H9 (cell line): Measurements from ENCODE around the gene SLAMF6. TPM values are rescaled to one million over a fixed set of nuclear protein-coding genes. Genes with fewer than 3 reads are reported as not detected.

Experiments
- DNase-seq: peaks from one replicate; pipeline ENCODE4 v3.0.0-alpha.2; 2017
- H2AFZ ChIP-seq: one replicate; pipeline ENCODE4 v1.6.1; 2013; ENCODE audit warnings: mild to moderate bottlenecking, low read length, control low read depth, moderate library complexity
- H2AK5ac ChIP-seq: 2 replicates; pipeline ENCODE4 v1.6.1; 2013; ENCODE audit warnings: low read length, control low read depth, mixed read lengths; ENCODE audit not compliant: insufficient read length
- H2BK120ac ChIP-seq: one replicate; pipeline ENCODE4 v1.6.1; 2013; ENCODE audit warnings: low read depth, mild to moderate bottlenecking, low read length, control low read depth, inconsistent platforms; ENCODE audit not compliant: poor library complexity, severe bottlenecking
- H2BK12ac ChIP-seq: 2 replicates; pipeline ENCODE4 v1.6.1; 2013; ENCODE audit warnings: low read length, control low read depth, mixed read lengths, low read depth; ENCODE audit not compliant: insufficient read length
- H2BK15ac ChIP-seq: 2 replicates; pipeline ENCODE4 v1.6.1; 2013; ENCODE audit warnings: low read depth, low read length, control low read depth
- H2BK20ac ChIP-seq: one replicate; pipeline ENCODE4 v1.6.1; 2013; ENCODE audit warnings: low read depth, mild to moderate bottlenecking, low read length, control low read depth, inconsistent platforms; ENCODE audit not compliant: poor library complexity, severe bottlenecking
- H2BK5ac ChIP-seq: 2 replicates; pipeline ENCODE4 v1.6.1; 2013; ENCODE audit warnings: low read length, control low read depth, mixed read lengths; ENCODE audit not compliant: insufficient read length
- H3K14ac ChIP-seq: 2 replicates; pipeline ENCODE4 v1.6.1; 2013; ENCODE audit warnings: low read length, control low read depth; ENCODE audit not compliant: insufficient read depth
- H3K18ac ChIP-seq: 2 replicates; pipeline ENCODE4 v1.6.1; 2013; ENCODE audit warnings: low read depth, mild to moderate bottlenecking, mixed read lengths, low read length, control low read depth; ENCODE audit not compliant: insufficient read length
- H3K23ac ChIP-seq: 2 replicates; pipeline ENCODE4 v1.6.1; 2013; ENCODE audit warnings: low read length, control low read depth, mixed read lengths, low read depth; ENCODE audit not compliant: insufficient read length
- H3K23me2 ChIP-seq: 2 replicates; pipeline ENCODE4 v1.6.1; 2013; ENCODE audit warnings: low read depth, mild to moderate bottlenecking, mixed read lengths, low read length, control low read depth; ENCODE audit not compliant: insufficient read length, poor library complexity, severe bottlenecking
- H3K27ac ChIP-seq: 2 replicates; pipeline ENCODE4 v1.5.1; 2013; ENCODE audit warnings: low read length, control low read depth, mixed read lengths, low read depth; ENCODE audit not compliant: insufficient read length
- H3K27me3 ChIP-seq: 2 replicates; pipeline ENCODE4 v1.6.1; 2013; ENCODE audit warnings: low read length, control low read depth, inconsistent platforms; ENCODE audit not compliant: insufficient read depth
- H3K4ac ChIP-seq: 2 replicates; pipeline ENCODE4 v1.6.1; 2013; ENCODE audit warnings: low read depth, mild to moderate bottlenecking, control low read depth, inconsistent platforms, low read length, moderate library complexity
- H3K4me1 ChIP-seq: 2 replicates; pipeline ENCODE4 v1.6.1; 2013; ENCODE audit warnings: low read length, control low read depth, inconsistent platforms; ENCODE audit not compliant: insufficient read depth
- H3K4me2 ChIP-seq: 2 replicates; pipeline ENCODE4 v1.6.1; 2013; ENCODE audit warnings: low read length, control low read depth, mixed read lengths; ENCODE audit not compliant: insufficient read length, insufficient read depth
- H3K56ac ChIP-seq: 2 replicates; pipeline ENCODE4 v1.6.1; 2013; ENCODE audit warnings: low read depth, mild to moderate bottlenecking, mixed read lengths, low read length, control low read depth; ENCODE audit not compliant: insufficient read length
- H3K79me1 ChIP-seq: 2 replicates; pipeline ENCODE4 v1.6.1; 2013; ENCODE audit warnings: low read depth, mild to moderate bottlenecking, moderate library complexity, low read length, control low read depth, inconsistent platforms; ENCODE audit not compliant: insufficient read depth, poor library complexity, severe bottlenecking
- H3K79me2 ChIP-seq: 2 replicates; pipeline ENCODE4 v1.6.1; 2013; ENCODE audit warnings: low read length, control low read depth, inconsistent platforms; ENCODE audit not compliant: insufficient read depth
- H3K9ac ChIP-seq: 2 replicates; pipeline ENCODE4 v1.6.1; 2013; ENCODE audit warnings: low read length, control low read depth, mixed read lengths; ENCODE audit not compliant: insufficient read length; ENCODE audit errors: extremely low read depth
- H3K9me3 ChIP-seq: one replicate; pipeline ENCODE4 v1.6.1; 2013; ENCODE audit warnings: low read depth, low read length, inconsistent platforms; ENCODE audit not compliant: control insufficient read depth
- H3T11ph ChIP-seq: one replicate; pipeline ENCODE4 v1.6.1; 2013; ENCODE audit warnings: mild to moderate bottlenecking, low read length, control low read depth, inconsistent platforms
- H4K20me1 ChIP-seq: one replicate; pipeline ENCODE4 v1.6.1; 2013; ENCODE audit not compliant: control insufficient read depth, insufficient read length, insufficient read depth
- H4K5ac ChIP-seq: 2 replicates; pipeline ENCODE4 v1.6.1; 2013; ENCODE audit warnings: low read depth, mild to moderate bottlenecking, mixed read lengths, low read length, control low read depth; ENCODE audit not compliant: insufficient read length
- H4K8ac ChIP-seq: replicated peaks from 2 replicates; pipeline ENCODE4 v1.6.1; 2013; ENCODE audit warnings: low read length, control low read depth, mixed read lengths, low read depth; ENCODE audit not compliant: insufficient read length
- H4K91ac ChIP-seq: 2 replicates; pipeline ENCODE4 v1.6.1; 2013; ENCODE audit warnings: low read depth, mild to moderate bottlenecking, moderate library complexity, mixed read lengths, low read length, control low read depth; ENCODE audit not compliant: insufficient read length
- H3K27ac Mint-ChIP-seq, 3 experiments: 2 replicates in 2 of 3; 3 replicates in 1 of 3; pipeline ENCODE4 v1.8.0; 2020 to 2021; ENCODE audit warnings: mixed read lengths in 3 of 3, mild to moderate bottlenecking in 1 of 3, moderate library complexity in 1 of 3
- H3K27me3 Mint-ChIP-seq: 2 replicates; pipeline ENCODE4 v1.8.0; 2021; ENCODE audit warnings: low read depth, mild to moderate bottlenecking, moderate library complexity, mixed read lengths
- H3K36me3 Mint-ChIP-seq, 3 experiments: 2 replicates in 2 of 3; 3 replicates in 1 of 3; pipeline ENCODE4 v1.8.0; 2020 to 2021; ENCODE audit warnings: low read depth in 3 of 3, mixed read lengths in 3 of 3; ENCODE audit not compliant: insufficient read depth in 1 of 3
- H3K4me1 Mint-ChIP-seq, 2 experiments: 2 replicates each; pipeline ENCODE4 v1.8.0; 2020; ENCODE audit warnings: mixed read lengths in 2 of 2
- H3K4me3 Mint-ChIP-seq, 2 experiments: 2 replicates in 1 of 2; 3 replicates in 1 of 2; pipeline ENCODE4 v1.8.0; 2020 to 2021; ENCODE audit warnings: mild to moderate bottlenecking in 2 of 2, mixed read lengths in 2 of 2, moderate library complexity in 1 of 2
- H3K9me3 Mint-ChIP-seq, 2 experiments: 2 replicates in 1 of 2; 3 replicates in 1 of 2; pipeline ENCODE4 v1.8.0; 2020; ENCODE audit warnings: mild to moderate bottlenecking in 2 of 2, mixed read lengths in 2 of 2, moderate library complexity in 1 of 2
- CTCF ChIP-seq: fragments of 200-600 bp; sonication (generic); conservative IDR thresholded peaks from 3 replicates; pipeline ENCODE4 v1.8.0; 2021; ENCODE audit warnings: antibody characterized with exemption, mild to moderate bottlenecking
- WGBS: extraction: QIAGEN DNeasy Blood & Tissue Kit; methylation state at CpG from one replicate; pipeline ENCODE4 v1.1.7; 2013; ENCODE audit warnings: missing lambda C conversion rate, low lambda C conversion rate, mixed read lengths; ENCODE audit not compliant: insufficient read length; ENCODE audit errors: extremely low coverage; 5-methylcytosine and 5-hydroxymethylcytosine counted together
- total RNA-seq: library from RNA; stranded (reverse); gene quantifications from 2 replicates; pipeline ENCODE4 v1.2.1, GENCODE V29; 2021

SLAMF6 gene
- total RNA-seq, 1 experiment from 2014 or later, result not detected

GRCh38 chr1:160471253-160471652 lies 51.8 kb downstream of the SLAMF6 start:
- Histone ChIP-seq H4K5ac (no peak overlapping the region), H2BK15ac (no peak overlapping the region), H2BK120ac (no peak overlapping the region), H3K18ac (no peak overlapping the region), H2AK5ac (no peak overlapping the region), H3K9me3 (no peaks in the 10 kb centered on the region), H3K56ac (no peak overlapping the region), H2BK20ac (no peak overlapping the region), H3K79me1 (no peaks in the 10 kb centered on the region), H3K79me2 (no peaks in the 10 kb centered on the region), H3K4me1 (no peaks in the 10 kb centered on the region), H3K23me2 (no peaks in the 10 kb centered on the region), H2BK5ac (no peak overlapping the region), H3K14ac (no peak overlapping the region), H3T11ph (no peak overlapping the region), H3K4me2 (no peak overlapping the region), H4K8ac (no peak overlapping the region), H4K91ac (no peak overlapping the region), H3K27me3 (no peaks in the 10 kb centered on the region), H2BK12ac (no peak overlapping the region), H3K9ac (no peak overlapping the region), H3K23ac (no peak overlapping the region), H3K4ac (no peak overlapping the region), H4K20me1 (no peaks in the 10 kb centered on the region), H3K27ac (no peak overlapping the region), H2AFZ (no peak overlapping the region)
- Mint-ChIP-seq H3K4me3 (no peak overlapping the region), H3K9me3 (no peaks in the 10 kb centered on the region), H3K27me3 (no peaks in the 10 kb centered on the region), H3K4me1 (no peaks in the 10 kb centered on the region), H3K36me3 (no peaks in the 10 kb centered on the region), H3K27ac (no peak overlapping the region)
- no peak for TF ChIP-seq CTCF
- DNase-seq, result no peak
- no CpG with 5 or more reads among the region's 1 CpG for WGBS
